Kidney (tissue), 14 donors: Measurements from ENCODE around the gene ZBTB18. TPM values are rescaled to one million over a fixed set of nuclear protein-coding genes. Genes with fewer than 3 reads are reported as not detected.
"Not testable (repeated sequence)": the region's sequence is repeated elsewhere in the genome, so short reads cannot be mapped to it uniquely, and the experiment has no call there.

Experiments used
- DNase-seq, 5 donors: peaks; one replicate each; pipeline ENCODE4 v3.0.0-alpha.2; 2013 to 2020
- FAIRE-seq: peaks from 2 replicates; lab custom pipeline; 2012; peaks lifted over from hg19 to GRCh38; lab: Jason Lieb, UNC
- H3K27ac ChIP-seq, 2 donors: one replicate each; pipeline ENCODE4 v1.7.0; 2013; ENCODE audit warnings: low read depth in 2 of 2, low read length in 2 of 2, inconsistent platforms in 1 of 2
- H3K27me3 ChIP-seq: one replicate; pipeline ENCODE4 v1.7.1; 2013; ENCODE audit warnings: low read length, inconsistent platforms; ENCODE audit not compliant: control insufficient read depth, insufficient read depth
- H3K36me3 ChIP-seq, 3 donors: one replicate each; pipeline versions ENCODE4 v1.7.0 to v1.7.1; 2013; ENCODE audit warnings: low read length in 3 of 3, control low read depth in 1 of 3, inconsistent platforms in 1 of 3; ENCODE audit not compliant: insufficient read depth in 3 of 3, control insufficient read depth in 2 of 3
- H3K4me1 ChIP-seq, 3 donors: one replicate each; pipeline versions ENCODE4 v1.7.0 to v1.7.1; 2013; ENCODE audit warnings: low read length in 3 of 3, inconsistent platforms in 1 of 3, low read depth in 1 of 3; ENCODE audit not compliant: control insufficient read depth in 2 of 3, insufficient read depth in 2 of 3
- H3K4me3 ChIP-seq, 3 donors: one replicate each; pipeline versions ENCODE4 v1.7.0 to v1.8.1; 2013; ENCODE audit warnings: low read length in 3 of 3, control low read depth in 1 of 3, inconsistent platforms in 1 of 3
- H3K9ac ChIP-seq, 3 donors: one replicate each; pipeline versions ENCODE4 v1.7.0 to v1.7.1; 2013; ENCODE audit warnings: low read length in 3 of 3, control low read depth in 1 of 3, inconsistent platforms in 1 of 3
- H3K9me3 ChIP-seq, 3 donors: one replicate each; pipeline versions ENCODE4 v1.7.0 to v1.7.1; 2013; ENCODE audit warnings: low read length in 3 of 3, control low read depth in 1 of 3, inconsistent platforms in 1 of 3; ENCODE audit not compliant: control insufficient read depth in 2 of 3, insufficient read depth in 1 of 3
- intact Hi-C: fragments of 100-400 bp; cut with DNase I; formaldehyde crosslinking; loops from one replicate; pipeline ENCODE4 v1.11.1; 2022
- polyA plus RNA-seq: library from polyadenylated mRNA; stranded (reverse); fragments of 350-450 nt; fragmentation: Illumina TruSeq; extraction: RNeasy Lipid Tissue Mini Kit (QIAGEN cat#74804); gene quantifications from one replicate; pipeline ENCODE4 v1.2.3, GENCODE V29; 2014; ENCODE audit warnings: low read depth, low replicate concordance; ENCODE audit not compliant: insufficient read depth
- total RNA-seq: library from RNA; stranded (reverse); fragmentation: NEBNext Ultra II Directional; extraction: Animal tissue kit (Norgen Biotek cat#: 25700); gene quantifications from one replicate; pipeline ENCODE4 v1.2.1, GENCODE V29; 2021
- TF ChIP-seq, protein P1 (sequence below): IDR thresholded peaks from 3 replicates; pipeline ENCODE4 v1.5.1; 2012; ENCODE audit warnings: mild to moderate bottlenecking, moderate library complexity, borderline replicate concordance; ENCODE audit not compliant: insufficient read depth; ENCODE audit errors: extremely low read depth
- donor health status: control.
- donor health status: control.
- donor health status: control.
- donor health status: control.
- donor health status: control.
- donor health status: DM: yes; HTN: yes; CAD: no.
- donor health status: Normal renal cell carcinoma (clear cell type).

The ZBTB18 gene
- total and polyA plus RNA-seq, 2 donors from 2014 or later = 9.0 to 19.8 TPM

DNA sequence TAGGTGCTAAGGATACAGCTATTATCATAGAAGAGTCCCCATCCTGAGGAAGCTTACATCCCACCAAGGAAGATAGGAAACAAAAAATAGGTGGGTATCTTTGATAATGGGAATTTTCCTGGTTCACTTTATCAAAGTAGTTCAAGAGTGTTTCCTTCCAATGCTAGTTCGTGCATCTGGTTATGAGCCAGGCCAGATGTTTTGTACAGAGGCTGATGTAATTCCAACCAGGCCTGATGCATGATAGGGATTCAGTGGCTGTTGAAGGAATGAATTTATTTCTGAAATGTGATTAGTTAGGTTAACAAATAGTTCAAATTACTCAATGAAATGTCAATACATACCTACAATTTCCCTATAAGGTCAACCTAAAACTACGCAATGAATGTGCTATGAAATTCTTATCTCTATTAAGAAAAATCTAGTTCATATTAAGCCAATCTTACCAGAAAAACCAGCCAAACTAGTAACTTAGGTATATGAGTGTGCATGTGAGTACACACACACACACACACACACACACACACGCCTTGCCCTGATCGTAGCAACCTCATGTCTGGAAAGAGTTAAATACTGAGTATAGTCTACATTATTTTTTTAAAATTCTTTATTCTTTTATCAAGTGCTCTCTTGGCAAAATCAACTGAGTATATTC is 9.5 kb upstream of the ZBTB18 start:
- TF ChIP-seq, protein P1, sequence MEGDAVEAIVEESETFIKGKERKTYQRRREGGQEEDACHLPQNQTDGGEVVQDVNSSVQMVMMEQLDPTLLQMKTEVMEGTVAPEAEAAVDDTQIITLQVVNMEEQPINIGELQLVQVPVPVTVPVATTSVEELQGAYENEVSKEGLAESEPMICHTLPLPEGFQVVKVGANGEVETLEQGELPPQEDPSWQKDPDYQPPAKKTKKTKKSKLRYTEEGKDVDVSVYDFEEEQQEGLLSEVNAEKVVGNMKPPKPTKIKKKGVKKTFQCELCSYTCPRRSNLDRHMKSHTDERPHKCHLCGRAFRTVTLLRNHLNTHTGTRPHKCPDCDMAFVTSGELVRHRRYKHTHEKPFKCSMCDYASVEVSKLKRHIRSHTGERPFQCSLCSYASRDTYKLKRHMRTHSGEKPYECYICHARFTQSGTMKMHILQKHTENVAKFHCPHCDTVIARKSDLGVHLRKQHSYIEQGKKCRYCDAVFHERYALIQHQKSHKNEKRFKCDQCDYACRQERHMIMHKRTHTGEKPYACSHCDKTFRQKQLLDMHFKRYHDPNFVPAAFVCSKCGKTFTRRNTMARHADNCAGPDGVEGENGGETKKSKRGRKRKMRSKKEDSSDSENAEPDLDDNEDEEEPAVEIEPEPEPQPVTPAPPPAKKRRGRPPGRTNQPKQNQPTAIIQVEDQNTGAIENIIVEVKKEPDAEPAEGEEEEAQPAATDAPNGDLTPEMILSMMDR = no peak
- intact Hi-C loops = no loop called here
- DNase-seq = no peak

DNA sequence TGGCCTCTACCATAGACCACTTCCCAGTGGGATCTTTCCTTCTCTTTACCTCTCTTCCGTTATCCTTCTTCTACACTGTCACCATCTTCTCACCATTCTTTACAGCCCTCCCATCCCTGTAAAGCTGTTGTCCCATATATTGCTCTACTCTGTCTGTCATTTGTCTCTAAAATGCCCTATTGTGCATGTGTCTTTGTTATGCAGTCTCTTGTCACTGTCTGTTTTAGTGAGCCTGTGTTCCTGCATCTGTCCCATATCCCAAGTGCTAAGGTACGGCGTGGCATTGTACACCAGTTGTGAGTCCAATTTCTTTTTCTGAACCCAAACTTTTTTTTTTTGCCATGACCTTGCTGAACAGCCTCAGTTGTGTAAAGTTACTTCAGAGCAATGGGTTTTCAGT is 8.8 kb upstream of the ZBTB18 start:
- H3K4me1 ChIP-seq = peaks cover 0 to 11% (median 0%) of the 10 kb centered on the region in 3 donors
- no peaks in the 10 kb centered on the region for H3K9me3 ChIP-seq
- TF ChIP-seq, protein P1 = no peak
- H3K27me3 ChIP-seq = no peaks in the 10 kb centered on the region
- H3K9ac ChIP-seq = no peak overlapping the region
- DNase-seq = no peak
- FAIRE-seq = no peak
- intact Hi-C loops = no loop called here
- H3K36me3 ChIP-seq = no peaks in the 10 kb centered on the region
- no peak overlapping the region for H3K27ac ChIP-seq
- H3K4me3 ChIP-seq = no peak overlapping the region

More for the DNA sequence above, 9.5 kb upstream of the ZBTB18 start:
- Histone ChIP-seq H3K4me1 (peaks cover 0 to 9% (median 0%) of the 10 kb centered on the region in 3 donors), H3K9ac (no peak overlapping the region), H3K27ac (no peak overlapping the region), H3K9me3 (no peaks in the 10 kb centered on the region), H3K36me3 (no peaks in the 10 kb centered on the region), H3K4me3 (no peak overlapping the region), H3K27me3 (no peaks in the 10 kb centered on the region)
- FAIRE-seq = no peak

DNA sequence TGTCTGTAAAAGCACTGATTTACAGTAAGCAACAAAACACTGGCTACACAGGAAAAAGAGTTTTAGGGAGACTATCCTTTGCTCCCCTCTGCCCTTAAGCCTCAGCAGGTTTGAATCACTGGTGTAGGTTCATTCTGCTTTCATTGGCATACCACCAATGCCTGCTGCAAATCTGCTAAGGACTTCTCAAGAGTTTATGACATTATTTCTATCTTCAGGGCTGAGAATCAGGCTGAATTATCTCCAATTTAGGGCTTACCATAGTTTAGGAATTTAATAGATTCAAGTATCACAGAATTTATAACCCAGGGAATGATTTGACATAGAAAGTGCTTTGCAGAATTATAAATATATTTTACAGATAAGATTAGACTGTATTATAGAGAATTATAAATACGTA is 6.7 kb upstream of the ZBTB18 start:
- FAIRE-seq = no peak
- intact Hi-C loops = no loop called here
- H3K4me1 ChIP-seq = peaks cover 0 to 11% (median 0%) of the 10 kb centered on the region in 3 donors

DNA sequence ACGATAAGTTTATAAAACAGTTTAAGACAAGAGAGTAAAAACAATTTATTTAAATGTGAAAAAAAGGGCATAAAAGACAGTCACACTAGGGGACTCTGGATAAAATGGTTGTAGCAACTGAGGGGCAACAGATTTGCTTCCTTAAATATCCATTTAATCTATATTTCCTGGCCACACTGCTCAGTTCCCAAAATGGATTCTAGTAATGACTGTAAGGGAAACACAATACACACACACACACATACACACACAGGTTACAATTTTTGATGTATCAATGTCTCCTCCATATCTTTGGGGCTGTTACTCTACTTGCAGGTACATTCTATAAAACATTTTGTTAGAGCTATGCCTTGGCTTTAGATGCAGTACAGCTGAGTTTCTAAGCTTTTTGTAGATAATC is 4.8 kb upstream of the ZBTB18 start:
- intact Hi-C loops, FAIRE-seq, DNase-seq, H3K9me3 ChIP-seq, H3K27me3 ChIP-seq, H3K36me3 ChIP-seq, H3K9ac ChIP-seq: not testable (repeated sequence)
- Histone ChIP-seq H3K4me1 (peaks cover 0 to 11% (median 3%) of the 10 kb centered on the region in 3 donors), H3K27ac (peak overlapping the region in 1 of 2 donors; percentile 2), H3K4me3 (peak overlapping the region in 1 of 3 donors; percentile 82)

More for the DNA sequence above, 6.7 kb upstream of the ZBTB18 start:
- TF ChIP-seq, protein P1 = no peak
- no peak overlapping the region for H3K4me3 ChIP-seq
- DNase-seq = no peak
- H3K27me3 ChIP-seq = no peaks in the 10 kb centered on the region
- no peak overlapping the region for H3K9ac ChIP-seq
- no peak overlapping the region for H3K27ac ChIP-seq
- H3K36me3 ChIP-seq = no peaks in the 10 kb centered on the region
- H3K9me3 ChIP-seq = no peaks in the 10 kb centered on the region
